Measurements from ENCODE around the gene TNFRSF12A.

DNA sequence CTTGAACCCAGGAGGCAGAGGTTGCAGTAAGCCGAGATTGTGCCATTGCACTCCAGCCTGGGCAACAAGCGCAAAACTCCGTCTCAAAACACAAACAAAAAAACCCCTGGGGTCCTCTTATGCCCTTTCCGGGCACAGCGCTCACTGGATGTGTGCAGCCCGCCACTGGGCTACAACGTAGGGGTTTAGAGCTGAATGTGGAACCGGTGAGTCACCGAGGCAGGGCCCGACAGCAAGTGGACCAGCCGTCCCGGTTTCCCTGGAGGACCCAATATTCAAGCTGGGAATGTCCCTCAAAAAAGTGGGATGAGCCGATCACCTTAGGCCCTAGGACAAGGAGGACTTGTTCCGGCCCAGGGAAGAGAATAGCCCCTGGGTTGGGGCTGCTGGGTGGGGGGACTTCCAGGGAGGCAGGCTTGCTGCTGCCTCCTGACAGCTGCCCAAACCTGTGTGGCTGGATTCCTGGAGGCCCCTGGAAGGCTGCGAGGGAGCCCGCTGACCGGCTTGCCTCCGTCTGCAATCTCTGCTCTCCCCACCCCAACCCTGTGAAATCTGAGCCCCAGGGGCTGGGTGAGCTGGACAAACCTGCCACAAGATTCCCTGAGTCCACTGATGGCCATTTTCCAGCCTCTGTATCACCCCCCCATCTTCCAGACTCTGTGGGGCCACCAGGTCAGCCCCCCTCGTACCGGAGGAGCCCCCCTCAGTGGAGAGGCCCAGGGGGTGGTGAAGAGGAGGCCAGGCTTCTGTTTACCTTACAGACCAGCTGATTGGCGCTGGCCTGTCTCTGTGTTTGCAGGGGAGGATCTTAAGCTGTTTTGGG is 10.4 kb upstream of the TNFRSF12A start:
- TF ChIP-seq, protein P1, sequence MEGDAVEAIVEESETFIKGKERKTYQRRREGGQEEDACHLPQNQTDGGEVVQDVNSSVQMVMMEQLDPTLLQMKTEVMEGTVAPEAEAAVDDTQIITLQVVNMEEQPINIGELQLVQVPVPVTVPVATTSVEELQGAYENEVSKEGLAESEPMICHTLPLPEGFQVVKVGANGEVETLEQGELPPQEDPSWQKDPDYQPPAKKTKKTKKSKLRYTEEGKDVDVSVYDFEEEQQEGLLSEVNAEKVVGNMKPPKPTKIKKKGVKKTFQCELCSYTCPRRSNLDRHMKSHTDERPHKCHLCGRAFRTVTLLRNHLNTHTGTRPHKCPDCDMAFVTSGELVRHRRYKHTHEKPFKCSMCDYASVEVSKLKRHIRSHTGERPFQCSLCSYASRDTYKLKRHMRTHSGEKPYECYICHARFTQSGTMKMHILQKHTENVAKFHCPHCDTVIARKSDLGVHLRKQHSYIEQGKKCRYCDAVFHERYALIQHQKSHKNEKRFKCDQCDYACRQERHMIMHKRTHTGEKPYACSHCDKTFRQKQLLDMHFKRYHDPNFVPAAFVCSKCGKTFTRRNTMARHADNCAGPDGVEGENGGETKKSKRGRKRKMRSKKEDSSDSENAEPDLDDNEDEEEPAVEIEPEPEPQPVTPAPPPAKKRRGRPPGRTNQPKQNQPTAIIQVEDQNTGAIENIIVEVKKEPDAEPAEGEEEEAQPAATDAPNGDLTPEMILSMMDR (IDR thresholded peaks at IDR 0.05), result no peak
- no peak for TF ChIP-seq POLR2A (IDR thresholded peaks at IDR 0.05)

All from Peyer's patch (tissue), 4 donors.